GM12878 (cell line): ENCODE data around the gene HPX. TPM values are rescaled to one million over a fixed set of nuclear protein-coding genes. Genes with fewer than 3 reads are reported as not detected.
A peak's percentile ranks its signal among the peaks of the same experiment; 100 is the strongest.

ENCODE experiments used
- ATAC-seq: fragments of 200-7000 bp; cut with Tn5 transposase; 3 replicates; pipeline ENCODE4 v1.9.1; 2020; ENCODE audit warnings: mild to moderate bottlenecking, moderate library complexity
- BruUV-seq: library from RNA; stranded (reverse); fragments of 400-500 nt; replicated peaks from 2 replicates; lab custom pipeline; 2021; lab: Mats Ljungman, UMichigan
- CTCF ChIA-PET: fragments of 300-600 bp; sonication (Branson Sonifier 250); formaldehyde crosslinking; extraction: SDS; loops from one replicate; lab custom pipeline; 2021; ENCODE audit warnings: inconsistent platforms; lab: Yijun Ruan, JAX
- POLR2A ChIA-PET: fragments of 350-600 bp; formaldehyde crosslinking; extraction: SDS; loops from one replicate; lab custom pipeline; 2021; ENCODE audit warnings: inconsistent platforms; lab: Charles Lee
- RAD21 ChIA-PET: fragments of 300-600 bp; sonication (Branson Sonifier 250); formaldehyde crosslinking; loops from one replicate; lab custom pipeline; 2023; ENCODE audit warnings: antibody characterized with exemption; ENCODE audit not compliant: unreplicated experiment; lab: Charles Lee
- SMC1A ChIA-PET: fragments of 300-600 bp; sonication (Branson Sonifier 250); formaldehyde crosslinking; loops from one replicate; lab custom pipeline; 2023; ENCODE audit not compliant: unreplicated experiment, uncharacterized antibody; lab: Charles Lee
- DNase-seq: peaks from one replicate; pipeline ENCODE4 v3.0.0-alpha.2; 2011; ENCODE audit warnings: low read depth, low spot score
- FAIRE-seq: peaks from 3 replicates; lab custom pipeline; 2011; peaks lifted over from hg19 to GRCh38; lab: Jason Lieb, UNC
- H2AFZ ChIP-seq: 2 replicates; pipeline ENCODE4 v1.6.0; 2011; ENCODE audit warnings: low read depth, low read length, control low read depth; ENCODE audit not compliant: control insufficient read depth
- H3K27ac ChIP-seq: 2 replicates; pipeline ENCODE4 v1.5.1; 2011; ENCODE audit warnings: control low read depth; ENCODE audit not compliant: control insufficient read depth, insufficient read depth
- H3K27me3 ChIP-seq, 2 experiments: replicated peaks in 1 of 2; 2 replicates each; pipeline versions ENCODE4 v1.6.0 to v1.6.1; 2011; ENCODE audit warnings: low read length in 1 of 2; ENCODE audit not compliant: control insufficient read depth in 2 of 2, insufficient read depth in 2 of 2
- H3K36me3 ChIP-seq, 2 experiments: 2 replicates each; pipeline ENCODE4 v1.5.1; 2011; ENCODE audit warnings: low read length in 1 of 2; ENCODE audit not compliant: control insufficient read depth in 2 of 2, insufficient read depth in 2 of 2
- H3K4me1 ChIP-seq: 2 replicates; pipeline ENCODE4 v1.6.1; 2011; ENCODE audit warnings: mild to moderate bottlenecking, low read length, moderate library complexity, mixed read lengths; ENCODE audit not compliant: control insufficient read depth, insufficient read depth
- H3K4me2 ChIP-seq: 2 replicates; pipeline ENCODE4 v1.6.0; 2011; ENCODE audit warnings: control low read depth; ENCODE audit not compliant: control insufficient read depth, insufficient read depth
- H3K4me3 ChIP-seq: fragments of 200-600 bp; sonication (generic); 2 replicates; pipeline ENCODE4 v1.5.1; 2016
- H3K79me2 ChIP-seq: 2 replicates; pipeline ENCODE4 v1.6.0; 2011; ENCODE audit warnings: low read length; ENCODE audit not compliant: control insufficient read depth, insufficient read depth
- H3K9ac ChIP-seq: 2 replicates; pipeline ENCODE4 v1.8.0; 2011; ENCODE audit warnings: low read length, control low read depth, mixed read lengths; ENCODE audit not compliant: control insufficient read depth, insufficient read depth
- H3K9me3 ChIP-seq: replicated peaks from 3 replicates; pipeline ENCODE4 v1.5.1; 2011; ENCODE audit warnings: mild to moderate bottlenecking, low read length; ENCODE audit not compliant: control insufficient read depth, insufficient read depth
- H4K20me1 ChIP-seq: 2 replicates; pipeline ENCODE4 v1.6.0; 2011; ENCODE audit not compliant: control insufficient read depth, insufficient read depth
- E4F1 ChIP-seq: fragments of 450-650 bp; IDR thresholded peaks from 2 replicates; pipeline ENCODE4 v1.6.1; 2018; ENCODE audit warnings: borderline replicate concordance, mild to moderate bottlenecking; ENCODE audit not compliant: partially characterized antibody
- EZH2 ChIP-seq: IDR thresholded peaks from 2 replicates; pipeline ENCODE4 v1.6.1; 2012; ENCODE audit warnings: low read depth, mild to moderate bottlenecking, control low read depth, inconsistent platforms, low read length, borderline replicate concordance; ENCODE audit not compliant: control insufficient read depth
- NBN ChIP-seq: fragments of 450-650 bp; IDR thresholded peaks from 2 replicates; pipeline ENCODE4 v1.6.1; 2016
- POLR2A ChIP-seq: IDR thresholded peaks from 2 replicates; pipeline ENCODE4 v1.6.1; 2011; ENCODE audit warnings: low read depth, mild to moderate bottlenecking, low read length
- RFX5 ChIP-seq: IDR thresholded peaks from 2 replicates; pipeline ENCODE4 v1.6.1; 2011; ENCODE audit warnings: low read depth, low read length, improper control_type of control experiment
- WGBS: methylation state at CpG from one replicate; pipeline ENCODE4 v1.1.6; 2016; ENCODE audit warnings: low lambda C conversion rate; ENCODE audit not compliant: insufficient replicate concordance, insufficient coverage; ENCODE audit errors: missing lambda C conversion rate; 5-methylcytosine and 5-hydroxymethylcytosine counted together
- in situ Hi-C: fragments of 300-500 bp; cut with MboI; formaldehyde crosslinking; loops from 9 replicates; pipeline ENCODE4 v1.14.3; 2018; ENCODE audit warnings: mixed read lengths
- intact Hi-C: fragments of 100-400 bp; cut with micrococcal nuclease; formaldehyde crosslinking; loops from one replicate; pipeline ENCODE4 v1.14.2; 2022; ENCODE audit not compliant: unreplicated experiment
- polyA plus RNA-seq, 11 experiments: library from polyadenylated mRNA; depleted of rRNA in 4 of 11; unstranded in 6 of 11; stranded (reverse) in 5 of 11; fragments of >200 nt; fragmentation: Nextera tagmentation in 4 of 11; fragmentation: Illumina TruSeq in 1 of 11; extraction: Ambion mirVana in 4 of 11; extraction: Trizol in 1 of 11; gene quantifications; 1 replicate in 1 of 11; 2 replicates in 10 of 11; pipeline versions ENCODE4 v1.2.1 to v1.2.3, GENCODE V29; 2011 to 2016; ENCODE audit warnings: inconsistent platforms in 2 of 11, missing spikeins in 2 of 11, low read depth in 1 of 11
- total RNA-seq, 4 experiments: library from RNA; depleted of rRNA in 3 of 4; stranded (reverse); fragments of >200 nt in 3 of 4; fragmentation: Illumina TruSeq in 1 of 4; extraction: Trizol in 1 of 4; gene quantifications; 2 replicates each; pipeline versions ENCODE4 v1.2.1 to v1.2.3, GENCODE V29; 2013 to 2021

The HPX gene
- total and polyA plus RNA-seq, 10 of the 15 experiments (the other 5 are each of a cell fraction or from before 2014, with no cell fraction given), result 0.08 to 1.7 (median 0.18) TPM; not detected in 1

- no peak for TF ChIP-seq E4F1
- no peak for TF ChIP-seq RFX5
- TF ChIP-seq EZH2, result no peak
Measured at GRCh38 chr11:6440906-6441358, at the start of gene HPX (continued).

GRCh38 chr11:6489306-6489705 lies 48.5 kb upstream of the HPX start:
- ChIA-PET RAD21 (interaction anchor here (1.6 kb wide), 1 partner anchor 110 kb away, joined by 3 read pairs; no protein-coding TSS in a partner anchor), SMC1A (interaction anchor here (1.4 to 3.1 kb wide), 3 partner anchors 17 to 111 kb away, joined by 4 to 12 read pairs (median 5); no protein-coding TSS in a partner anchor), CTCF (interaction anchor here (1.2 to 10.7 kb wide), 4 partner anchors 16 to 194 kb away, joined by 3 to 119 read pairs (median 6); partner anchors contain the start of gene MRPL17), POLR2A (no interaction called here)
- no peaks in the 10 kb centered on the region for H3K9me3 ChIP-seq
- H3K4me3 ChIP-seq, result no peak overlapping the region
- TF ChIP-seq POLR2A, result 0 out of 2 replicates have a peak, but pooled peaks have one; percentile 4
- TF ChIP-seq NBN, result no peak
- in situ Hi-C loops, result no loop called here
- no peak for ATAC-seq
- H3K27ac ChIP-seq, result no peak overlapping the region
- no peak for DNase-seq
- FAIRE-seq, result no peak
- H3K36me3 ChIP-seq, result peaks cover 0 to 19% of the 10 kb centered on the region in 2 experiments; a peak in 2 of 4 replicates
- peaks cover 5% of the 10 kb centered on the region; the same call in 1 of the 2 replicates for H3K4me1 ChIP-seq
- H3K9ac ChIP-seq, result no peak overlapping the region
- intact Hi-C loops, result loop anchor here (10.0 kb wide), 2 partner anchors 255 to 1035 kb away; partner anchors contain the start of genes CNGA4 and FHIP1B
- H4K20me1 ChIP-seq, result no peaks in the 10 kb centered on the region
- no peak overlapping the region for H2AFZ ChIP-seq
- no peaks in the 10 kb centered on the region for H3K79me2 ChIP-seq
- H3K4me2 ChIP-seq, result no peak overlapping the region
- BruUV-seq, result no TSS peak
- no peaks in the 10 kb centered on the region for H3K27me3 ChIP-seq
- WGBS, result 76% methylated on average over 4 of the region's 4 CpGs
